Esophagus mucosa (tissue), 1 donor: Measurements from ENCODE around the gene KCNK6. TPM values are rescaled to one million over a fixed set of nuclear protein-coding genes. Genes with fewer than 3 reads are reported as not detected.

Experiments used
- ATAC-seq: fragments of 200-7000 bp; cut with Tn5 transposase; one replicate; pipeline ENCODE4 v1.9.1; 2020
- total RNA-seq: library from RNA; stranded (reverse); gene quantifications from one replicate; pipeline ENCODE4 v1.2.4, GENCODE V29; 2023
- donor health status: DM: yes; HTN: yes; CAD: no.

The KCNK6 gene
- 22.8 TPM for total RNA-seq

DNA sequence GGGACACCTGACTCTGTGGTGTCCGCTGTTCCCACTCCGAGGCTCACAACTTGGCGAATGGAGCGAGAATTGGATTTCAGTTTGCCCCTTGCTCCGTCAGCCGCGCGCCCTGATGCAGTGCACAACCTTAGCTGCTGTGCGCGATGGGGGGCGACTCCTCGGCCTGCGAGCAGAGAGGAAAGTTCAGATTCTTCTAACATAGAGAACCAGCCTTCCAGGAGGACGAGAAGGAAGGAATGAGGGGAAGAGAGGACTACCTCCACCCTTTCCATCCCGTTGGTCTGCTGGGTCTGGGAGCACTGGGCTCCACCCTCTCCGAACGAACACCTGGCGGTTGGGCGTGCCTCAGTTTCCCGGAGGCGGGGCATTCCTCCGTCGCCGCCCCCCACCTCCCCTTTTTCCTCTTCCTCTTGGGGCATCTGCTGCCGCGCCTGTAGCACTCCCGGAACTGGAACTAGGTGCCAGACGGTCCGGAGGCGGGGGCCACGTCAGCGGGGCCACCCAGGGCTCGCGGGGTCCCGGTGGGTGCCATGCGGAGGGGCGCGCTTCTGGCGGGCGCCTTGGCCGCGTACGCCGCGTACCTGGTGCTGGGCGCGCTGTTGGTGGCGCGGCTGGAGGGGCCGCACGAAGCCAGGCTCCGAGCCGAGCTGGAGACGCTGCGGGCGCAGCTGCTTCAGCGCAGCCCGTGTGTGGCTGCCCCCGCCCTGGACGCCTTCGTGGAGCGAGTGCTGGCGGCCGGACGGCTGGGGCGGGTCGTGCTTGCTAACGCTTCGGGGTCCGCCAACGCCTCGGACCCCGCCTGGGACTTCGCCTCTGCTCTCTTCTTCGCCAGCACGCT, at the start of gene KCNK6:
Gene KCNK6, plus strand, starts transcription at position 425 of the 838 bp plus-strand sequence. Its CDS starts 106 bp downstream, at position 531.
- peak; percentile 44 for ATAC-seq

DNA sequence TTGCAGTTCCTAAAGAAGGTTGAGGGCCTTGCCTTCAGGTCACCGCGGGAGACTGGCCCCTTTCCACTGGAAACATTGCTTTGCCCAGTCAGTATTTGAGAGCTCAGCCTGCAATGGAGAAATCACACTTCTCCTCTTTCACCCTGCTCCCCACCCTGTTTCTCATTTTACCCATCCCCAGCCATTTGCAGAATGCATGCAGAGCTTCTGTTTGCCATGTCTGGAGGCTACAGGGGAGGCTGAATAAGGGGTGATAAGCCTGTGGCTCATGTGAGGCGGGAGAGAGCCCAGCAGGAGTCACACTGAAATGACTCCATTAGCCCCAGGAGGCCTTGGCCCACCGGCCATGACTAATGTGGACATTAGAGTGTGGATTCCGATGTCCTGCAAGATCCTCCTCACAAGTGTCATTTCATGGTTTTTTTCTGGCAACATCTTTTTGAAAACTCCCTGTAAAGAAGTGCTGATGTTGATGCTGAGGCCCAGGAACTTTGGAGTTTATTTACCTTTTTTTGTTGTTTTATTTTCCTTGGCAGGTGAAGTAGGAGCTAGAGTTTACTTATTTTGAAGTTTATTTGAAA, 49.0 kb upstream of the KCNK6 start:
- ATAC-seq, result no peak

DNA sequence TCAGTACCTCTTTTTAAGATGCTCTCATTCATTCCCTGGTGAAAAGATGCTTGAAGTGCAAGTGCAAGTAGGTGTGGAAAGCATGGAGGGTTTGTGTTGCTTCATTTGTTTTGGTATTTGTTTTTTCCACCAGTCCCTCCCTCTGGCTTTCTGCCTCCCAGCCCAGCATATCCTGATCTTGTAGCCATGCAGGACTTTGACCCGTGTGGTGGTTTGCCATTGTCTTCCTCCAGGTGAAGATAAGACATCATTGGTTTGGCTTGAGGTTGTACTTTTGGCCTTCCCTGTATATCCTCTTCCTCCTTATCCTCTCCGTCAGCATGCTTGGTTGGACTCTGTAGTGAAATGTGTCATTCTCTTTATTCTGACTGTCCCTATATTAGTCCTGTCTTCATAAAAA, 46.1 kb upstream of the KCNK6 start:
- ATAC-seq, result no peak

DNA sequence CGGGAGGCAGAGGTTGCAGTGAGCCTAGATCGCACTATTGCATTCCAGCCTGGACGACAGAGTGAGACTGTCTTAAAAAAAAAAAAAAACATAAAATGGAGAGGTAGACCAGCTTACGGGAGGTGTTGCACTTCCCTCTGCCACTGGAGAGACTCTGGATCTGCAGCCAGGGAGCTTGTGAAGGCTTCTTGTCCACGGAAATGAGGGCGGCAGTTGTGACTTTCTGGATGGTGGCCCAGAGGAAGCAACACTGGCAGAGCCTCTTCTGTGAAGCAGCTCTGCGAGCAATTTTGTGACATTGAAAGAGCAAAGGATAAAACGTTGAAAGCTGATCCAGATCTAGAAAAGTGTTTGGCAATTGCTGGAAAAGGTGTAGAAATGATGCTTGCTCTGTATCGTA, 44.9 kb upstream of the KCNK6 start:
- ATAC-seq, result no peak

DNA sequence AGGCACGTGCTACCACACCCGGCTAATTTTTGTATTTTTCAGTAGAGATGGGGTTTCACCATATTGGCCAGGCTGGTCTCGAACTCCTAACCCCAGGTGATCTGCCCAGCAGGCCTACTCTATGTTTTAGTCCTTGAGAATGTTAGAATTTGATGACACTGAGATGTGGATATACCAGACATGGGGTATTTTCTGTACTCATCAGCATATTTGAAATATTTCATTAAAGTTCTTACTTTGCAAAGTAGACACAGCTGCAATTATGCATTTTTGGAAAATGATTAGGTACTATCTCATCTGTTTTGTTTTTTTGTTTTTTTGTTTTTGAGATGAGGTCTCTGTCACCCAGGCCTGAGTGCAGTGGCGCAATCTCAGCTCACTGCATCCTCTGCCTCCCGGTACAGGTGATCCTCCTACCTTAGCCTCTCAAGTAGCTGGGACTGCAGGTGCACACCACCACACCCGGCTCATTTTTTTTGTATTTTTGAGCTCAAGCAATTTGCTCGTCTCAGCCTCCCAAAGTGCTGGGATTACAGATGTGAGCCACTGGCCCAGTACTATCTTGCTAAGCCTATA, 42.6 kb upstream of the KCNK6 start:
- no peak for ATAC-seq

DNA sequence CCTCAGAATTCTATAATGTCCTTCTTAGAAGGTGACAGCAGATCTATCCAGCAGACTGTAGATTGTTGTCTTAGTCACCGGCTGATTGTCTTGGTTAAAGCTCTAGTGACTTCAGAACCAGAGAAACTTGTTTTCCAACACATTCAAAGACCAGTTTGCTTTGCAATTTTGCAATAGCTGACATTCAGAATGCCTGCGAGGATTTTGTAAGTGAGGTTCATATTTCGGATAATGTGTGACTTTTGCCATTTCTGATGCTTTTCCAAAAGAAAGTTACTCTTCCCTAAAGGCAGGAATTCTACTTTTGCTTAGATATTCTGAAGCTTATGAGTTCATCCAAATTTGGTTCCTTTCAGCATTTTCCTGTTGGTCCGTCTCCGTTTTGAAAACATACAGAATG, 42.1 kb upstream of the KCNK6 start:
- peak; percentile 74 for ATAC-seq

DNA sequence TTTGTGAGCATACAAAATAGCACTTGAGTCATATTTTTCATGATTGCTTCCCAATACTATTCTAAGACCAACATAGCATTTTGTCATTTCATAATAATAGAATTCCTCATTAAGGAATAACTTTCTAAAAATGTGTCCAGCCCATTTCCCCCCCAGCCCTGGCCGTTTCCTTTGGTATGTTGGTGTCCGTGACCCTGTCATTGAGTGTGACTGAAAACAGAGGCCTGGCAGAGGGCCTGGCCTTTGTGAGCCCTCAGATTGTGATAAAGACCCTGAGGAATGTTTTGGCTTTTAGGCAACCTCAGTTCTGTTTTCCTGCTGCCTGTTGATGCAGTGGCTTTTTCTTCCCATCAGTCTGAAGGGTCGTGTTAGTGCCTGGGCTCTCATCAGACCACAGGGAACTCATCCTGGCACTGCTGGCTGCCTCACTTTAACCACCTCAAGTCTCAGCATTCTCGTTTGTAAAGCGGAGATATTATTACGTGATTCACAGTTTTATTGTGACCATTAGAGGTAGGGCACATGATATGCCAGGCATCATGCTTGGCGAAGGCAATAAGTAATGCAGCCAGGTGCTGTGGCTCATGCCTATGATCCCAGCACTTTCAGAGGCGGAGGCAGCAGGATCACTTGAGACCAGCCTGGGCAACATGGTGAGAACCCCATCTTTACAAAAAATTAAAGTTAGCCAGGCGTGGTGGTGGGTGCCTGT, 41.5 kb upstream of the KCNK6 start:
- ATAC-seq, result no peak

DNA sequence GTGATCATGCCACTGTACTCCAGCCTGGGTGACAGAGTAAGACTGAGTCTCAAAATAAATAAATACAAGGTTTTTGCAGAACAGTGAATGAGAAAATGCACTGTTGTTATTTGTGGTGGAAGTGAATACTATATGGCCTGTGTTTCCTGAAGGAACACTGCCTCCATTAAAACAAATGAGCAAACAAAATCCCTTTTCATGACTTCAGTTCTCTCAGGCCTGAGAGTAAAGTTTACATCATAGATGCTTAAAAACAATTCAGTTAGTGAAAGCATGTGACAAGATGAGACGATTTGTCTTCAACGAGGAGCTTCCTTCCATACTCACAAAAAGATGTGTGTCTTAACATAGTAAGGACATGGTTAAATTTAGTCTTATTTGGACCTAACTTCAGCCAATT, 40.9 kb upstream of the KCNK6 start:
- no peak for ATAC-seq

DNA sequence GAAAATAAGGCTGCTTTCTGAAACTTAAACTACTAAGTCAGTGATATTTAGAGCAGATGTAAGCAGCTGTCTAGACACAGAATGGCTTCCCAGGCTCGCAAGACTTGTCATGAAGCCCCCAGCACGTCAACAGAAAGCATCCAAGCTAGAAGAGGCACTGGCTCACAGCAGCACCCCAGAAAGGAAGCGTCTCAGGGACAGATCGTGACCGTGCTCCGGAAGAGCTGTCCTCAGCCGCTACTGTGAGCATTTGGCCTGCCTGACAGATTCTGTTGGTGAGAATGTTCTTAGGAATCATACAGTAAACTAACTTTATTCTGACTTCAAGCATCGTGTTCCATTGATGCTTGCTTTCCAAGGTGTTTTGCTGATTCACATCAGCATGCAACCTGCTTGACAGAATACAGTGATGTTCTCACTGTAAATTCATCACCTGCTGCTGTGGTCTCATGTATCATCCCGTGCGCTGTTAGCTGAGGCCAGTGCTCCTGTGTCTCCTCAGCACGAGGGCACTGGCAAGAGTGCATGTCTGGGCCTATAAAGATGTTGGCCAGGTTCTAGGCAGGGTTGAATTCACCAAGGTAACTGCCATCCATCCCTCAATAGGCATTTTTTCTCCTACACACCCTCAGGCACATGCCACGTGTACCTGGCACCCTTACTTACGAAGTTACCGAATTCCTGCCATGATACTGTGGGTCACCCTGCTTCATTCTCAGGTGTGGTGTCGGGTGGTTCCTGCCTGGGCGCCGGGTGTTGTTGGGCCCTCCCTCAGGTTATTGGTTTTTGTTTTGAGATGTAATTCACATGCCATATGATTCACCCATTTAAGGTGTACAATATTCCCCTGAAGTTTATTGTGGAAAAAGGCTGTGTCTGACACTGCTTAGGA, 39.4 kb upstream of the KCNK6 start:
- peak; percentile 74 for ATAC-seq

DNA sequence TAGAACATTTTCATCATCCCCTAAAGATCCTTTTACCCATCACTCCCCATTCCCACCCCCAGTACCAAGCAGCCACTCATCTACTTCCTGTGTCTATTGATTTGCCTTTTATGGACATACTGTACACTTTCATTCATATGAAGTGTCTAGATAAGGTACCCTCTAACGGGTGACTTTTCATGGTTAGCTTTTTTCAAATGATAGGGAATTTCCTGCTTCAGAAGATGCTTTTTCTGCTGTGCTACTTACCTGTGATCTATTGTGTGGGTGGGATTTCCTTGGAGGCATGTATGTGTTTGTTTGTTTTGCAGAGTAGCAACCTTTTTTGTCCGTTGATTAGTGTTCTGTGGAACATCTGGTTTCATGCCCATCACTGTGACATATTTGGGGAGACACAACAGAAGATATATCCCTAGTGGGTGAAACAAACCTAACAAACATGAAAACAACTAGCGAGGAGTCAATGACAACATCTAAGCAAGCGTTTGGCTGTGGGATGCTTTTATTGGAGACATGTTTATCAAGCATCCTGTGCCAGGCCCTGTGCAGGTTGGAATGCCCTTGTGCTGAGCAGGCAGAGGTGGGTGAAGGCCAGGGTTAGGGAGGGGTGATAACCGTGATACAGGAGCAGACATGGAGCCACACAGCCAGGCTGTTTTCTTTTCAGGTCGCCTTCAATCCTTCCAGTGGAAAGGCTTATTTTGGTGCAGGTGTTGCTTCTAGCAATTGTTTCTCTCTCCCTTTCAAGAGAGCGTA, 37.7 kb upstream of the KCNK6 start:
- ATAC-seq, result no peak

DNA sequence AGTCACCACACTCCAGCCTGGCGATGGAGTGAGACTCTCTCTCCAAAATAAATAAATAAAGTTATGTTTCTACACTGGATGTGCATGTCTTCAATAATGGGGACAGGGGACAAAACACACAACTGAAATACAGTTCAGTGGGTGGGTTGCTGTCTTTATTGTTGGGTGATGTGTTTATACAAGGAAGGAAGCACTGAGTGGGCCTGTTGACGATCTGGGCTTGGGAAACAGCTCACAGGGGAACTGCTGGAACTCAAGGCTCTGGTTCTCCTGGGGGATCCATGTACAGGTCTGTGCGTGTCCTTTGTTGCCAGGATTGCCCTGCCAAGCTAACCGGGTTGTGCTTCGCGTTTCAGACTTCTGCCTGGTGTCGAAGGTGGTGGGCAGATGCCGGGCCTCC, 36.4 kb upstream of the KCNK6 start:
- no peak for ATAC-seq

DNA sequence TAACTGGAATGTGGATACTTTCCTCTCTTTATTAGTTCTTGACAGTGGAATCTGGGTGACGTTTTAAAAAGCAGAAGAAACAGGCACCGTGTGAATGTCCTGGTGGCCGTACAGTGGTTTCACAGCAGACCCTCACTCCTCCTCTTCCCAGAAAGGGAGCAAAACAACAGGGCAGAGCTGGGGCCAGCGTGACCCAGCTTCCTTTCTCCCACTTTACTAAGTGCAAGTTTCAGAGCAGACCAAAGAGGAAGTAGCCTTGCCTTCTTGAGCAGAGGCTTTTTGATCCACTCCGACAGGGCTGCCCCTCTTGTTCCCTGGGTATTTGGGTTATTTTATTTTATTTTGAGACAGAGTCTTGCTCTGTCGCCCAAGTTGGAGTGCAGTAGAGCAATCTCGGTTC, 35.2 kb upstream of the KCNK6 start:
- ATAC-seq, result no peak

DNA sequence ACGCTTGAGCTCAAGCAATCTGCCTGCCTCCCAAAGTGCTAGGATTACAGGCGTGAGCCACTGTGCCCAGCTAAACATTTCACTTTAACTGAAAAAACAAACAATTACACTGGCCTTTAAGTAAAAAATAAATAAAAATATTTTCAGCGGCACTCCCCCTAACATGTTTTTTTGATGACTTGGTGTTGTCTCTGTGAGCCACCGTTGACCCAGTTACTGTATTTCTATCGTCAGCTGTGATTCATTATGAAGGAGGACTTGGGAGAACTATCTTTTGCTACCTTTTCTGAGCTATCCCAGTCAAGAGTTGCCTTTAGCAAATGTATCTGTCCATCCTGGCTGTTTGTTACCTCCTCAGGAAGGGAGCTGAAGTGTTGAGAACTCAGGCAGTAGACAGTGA, 34.1 kb upstream of the KCNK6 start:
- no peak for ATAC-seq

DNA sequence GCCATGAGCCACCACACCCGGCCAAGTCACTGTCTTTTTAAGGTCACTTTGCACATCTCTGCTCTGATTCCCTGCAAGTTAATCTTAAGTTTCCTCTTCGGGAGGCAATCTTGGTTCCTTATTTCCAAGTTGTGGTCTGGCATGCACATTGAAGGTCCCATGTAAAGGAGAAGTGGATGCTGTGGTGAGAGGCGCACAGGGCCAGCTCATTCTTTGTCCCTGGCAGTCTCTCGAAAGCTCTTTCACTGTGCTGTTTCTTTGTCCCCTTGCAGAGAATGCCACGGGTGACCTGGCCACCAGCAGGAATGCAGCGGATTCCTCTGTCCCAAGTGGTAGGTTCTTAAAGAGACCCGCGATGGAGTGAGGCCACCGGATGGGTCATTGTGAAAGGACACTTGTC, 32.0 kb upstream of the KCNK6 start:
- ATAC-seq, result no peak

DNA sequence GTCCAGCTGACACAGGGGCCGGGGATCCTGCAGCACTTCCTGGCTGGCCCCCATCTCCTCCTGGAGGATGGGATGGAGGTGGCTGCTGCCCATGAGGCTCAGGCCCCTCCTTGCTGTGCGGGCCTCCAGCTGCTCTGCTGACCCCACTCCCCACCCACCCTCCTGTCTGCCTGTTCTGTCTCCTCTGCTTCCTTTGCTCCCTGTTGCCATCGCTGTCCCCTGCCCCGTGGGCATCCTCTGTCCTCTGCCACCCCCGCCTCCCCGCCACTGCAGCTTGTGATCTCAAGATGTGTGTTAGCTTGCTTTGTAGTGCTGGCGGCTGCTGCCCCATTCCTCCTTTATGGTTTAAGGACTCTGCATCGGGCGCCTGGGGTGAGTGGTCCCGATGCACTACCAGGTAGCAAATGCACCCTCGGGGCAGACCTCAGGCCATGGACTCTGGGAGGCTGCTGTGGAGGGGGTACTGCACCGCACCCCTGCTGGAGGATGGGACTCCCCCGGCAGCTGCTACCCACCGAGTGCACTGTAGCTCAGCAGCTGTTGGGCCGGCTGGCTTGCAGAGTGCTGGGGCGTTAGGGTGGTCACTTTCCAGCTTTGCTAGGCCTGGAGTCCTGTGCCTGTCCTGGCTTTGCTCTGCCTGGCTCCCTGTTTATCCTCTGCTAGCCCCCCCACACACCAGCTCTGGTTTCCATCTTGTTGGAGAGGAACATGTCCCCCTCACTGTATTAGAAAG, 31.4 kb upstream of the KCNK6 start:
- ATAC-seq, result no peak

DNA sequence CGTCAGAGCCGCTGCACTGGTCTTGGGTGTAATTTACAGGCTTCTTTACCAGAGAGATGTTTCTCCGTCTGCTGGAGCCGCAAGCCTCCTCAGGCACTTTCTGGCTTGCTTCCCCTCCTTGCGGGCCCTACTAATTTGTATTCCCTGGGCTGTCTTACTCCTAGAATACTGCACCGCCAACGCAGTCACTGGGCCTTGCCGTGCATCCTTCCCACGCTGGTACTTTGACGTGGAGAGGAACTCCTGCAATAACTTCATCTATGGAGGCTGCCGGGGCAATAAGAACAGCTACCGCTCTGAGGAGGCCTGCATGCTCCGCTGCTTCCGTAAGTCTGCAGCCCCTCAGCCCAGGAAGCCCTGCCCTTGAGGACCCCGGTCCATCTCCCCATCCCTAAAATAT, 29.7 kb upstream of the KCNK6 start:
- no peak for ATAC-seq

DNA sequence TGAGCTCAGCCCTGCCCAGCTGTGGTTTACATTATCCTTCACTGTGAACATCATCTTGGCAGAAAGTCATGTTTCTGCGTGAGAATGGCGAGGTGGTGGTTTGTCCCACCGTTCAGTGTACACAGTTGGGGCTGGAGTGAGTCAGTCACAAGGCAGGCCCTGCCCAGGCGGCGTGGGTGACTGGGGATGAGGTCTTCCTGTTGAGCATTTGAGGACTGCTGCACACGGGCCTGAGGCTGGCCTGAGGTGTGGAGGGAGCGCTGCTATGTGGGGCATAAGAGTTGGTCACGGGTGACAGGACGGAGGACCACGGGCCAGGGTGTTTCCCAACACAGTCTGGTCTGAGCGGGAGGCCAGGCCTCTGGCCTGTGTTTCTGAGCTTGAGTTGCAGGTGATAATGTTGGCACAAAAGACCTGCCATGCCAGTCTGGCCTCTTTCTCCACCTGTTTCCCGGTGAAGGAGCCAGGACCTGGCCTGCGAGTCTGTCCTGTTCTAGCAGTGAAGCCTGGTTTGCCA, 29.0 kb upstream of the KCNK6 start:
- ATAC-seq, result peak; percentile 91

DNA sequence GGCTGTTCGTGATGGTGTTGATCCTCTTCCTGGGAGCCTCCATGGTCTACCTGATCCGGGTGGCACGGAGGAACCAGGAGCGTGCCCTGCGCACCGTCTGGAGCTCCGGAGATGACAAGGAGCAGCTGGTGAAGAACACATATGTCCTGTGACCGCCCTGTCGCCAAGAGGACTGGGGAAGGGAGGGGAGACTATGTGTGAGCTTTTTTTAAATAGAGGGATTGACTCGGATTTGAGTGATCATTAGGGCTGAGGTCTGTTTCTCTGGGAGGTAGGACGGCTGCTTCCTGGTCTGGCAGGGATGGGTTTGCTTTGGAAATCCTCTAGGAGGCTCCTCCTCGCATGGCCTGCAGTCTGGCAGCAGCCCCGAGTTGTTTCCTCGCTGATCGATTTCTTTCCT, 27.8 kb upstream of the KCNK6 start:
- ATAC-seq, result no peak

DNA sequence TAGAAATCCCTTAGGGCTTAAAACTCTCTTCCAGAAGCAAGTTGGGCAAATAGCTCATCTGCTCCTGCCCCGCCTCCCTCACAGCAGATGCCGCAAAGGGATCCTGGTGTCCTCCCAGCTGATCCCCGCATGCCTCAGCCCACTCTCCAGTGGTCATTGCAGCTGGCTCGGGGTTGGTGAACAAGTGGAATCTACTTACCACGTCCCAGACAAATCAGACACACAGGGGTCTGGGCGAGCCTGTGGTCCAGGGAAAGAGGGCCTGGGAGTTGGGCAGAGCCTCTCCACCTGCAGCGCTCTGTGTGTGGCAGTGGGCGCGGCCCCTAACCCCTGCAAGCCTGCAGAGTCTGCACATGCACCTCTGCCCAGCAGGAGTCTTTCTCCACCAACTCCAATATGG, 26.4 kb upstream of the KCNK6 start:
- no peak for ATAC-seq

DNA sequence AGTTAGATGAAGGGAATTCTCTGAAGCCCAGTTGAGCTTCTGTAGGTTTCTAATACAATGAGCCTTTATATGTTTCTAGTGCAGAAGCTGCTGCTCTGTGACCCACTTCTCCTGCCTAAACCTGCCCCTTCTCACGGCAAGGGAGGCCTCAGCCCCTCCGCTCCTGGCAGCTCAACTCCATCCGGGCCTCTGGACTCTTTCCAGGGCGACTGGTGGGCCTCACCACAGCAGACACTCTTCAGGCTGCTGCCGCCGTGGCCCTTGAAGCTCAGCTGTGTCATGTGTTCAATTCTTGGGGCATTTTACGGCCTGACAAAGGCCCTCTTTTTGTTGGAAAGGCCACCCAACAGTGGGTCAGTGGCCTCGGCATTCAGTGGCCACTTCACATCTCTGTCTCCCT, 25.6 kb upstream of the KCNK6 start:
- no peak for ATAC-seq
